ENCODE data around the gene CDK14.
A peak's percentile ranks its signal among the peaks of the same experiment; 100 is the strongest.

The CDK14 gene

DNA sequence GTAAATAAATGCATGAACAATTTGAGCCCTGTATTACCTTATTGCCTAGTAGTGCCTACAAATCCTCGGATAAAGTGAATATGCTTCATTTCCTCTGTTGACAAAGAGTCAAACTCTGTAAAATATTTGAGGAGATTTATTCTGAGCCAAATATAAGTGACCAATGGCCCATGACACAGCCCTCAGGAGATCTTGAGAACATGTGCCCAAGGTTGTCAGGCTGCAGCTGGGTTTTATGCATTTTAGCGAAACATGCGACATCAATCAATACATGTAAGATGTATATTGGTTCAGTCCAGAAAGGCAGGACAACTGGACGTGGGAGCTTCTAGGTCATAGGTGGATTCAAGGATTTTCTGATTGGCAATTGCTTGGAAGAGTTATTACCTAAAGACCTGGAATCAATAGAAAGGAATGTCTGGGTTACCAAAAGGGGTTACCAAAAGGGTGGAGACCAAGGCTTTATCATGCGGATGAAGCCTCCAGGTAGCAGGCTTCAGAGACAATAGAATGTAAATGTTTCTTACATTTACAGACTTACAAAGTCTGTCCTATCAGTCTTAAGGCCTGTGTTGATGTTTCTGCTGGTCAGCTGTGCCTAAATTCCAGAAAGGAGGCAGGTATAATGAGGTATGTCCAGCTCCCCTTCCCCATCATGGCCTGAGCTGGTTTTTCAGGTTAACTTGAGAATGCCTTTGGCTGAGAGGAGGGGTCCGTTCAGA, 448.0 kb downstream of the CDK14 start:
- Histone ChIP-seq H3K36me3 (ENCODE audit: control insufficient read depth, insufficient read depth, low read length) (no peaks in the 10 kb centered on the region), H3K4me1 (ENCODE audit: control insufficient read depth, insufficient read depth, low read length) (peaks cover 29% of the 10 kb centered on the region), H3K9me3 (ENCODE audit: control insufficient read depth, insufficient read depth, low read length) (no peaks in the 10 kb centered on the region), H3K9ac (ENCODE audit: low read depth, low read length) (no peak overlapping the region), H3K4me3 (ENCODE audit: low read depth, low read length) (peak overlapping the region; percentile 6), H3K27me3 (ENCODE audit: control insufficient read depth, insufficient read depth, low read length) (no peaks in the 10 kb centered on the region)

DNA sequence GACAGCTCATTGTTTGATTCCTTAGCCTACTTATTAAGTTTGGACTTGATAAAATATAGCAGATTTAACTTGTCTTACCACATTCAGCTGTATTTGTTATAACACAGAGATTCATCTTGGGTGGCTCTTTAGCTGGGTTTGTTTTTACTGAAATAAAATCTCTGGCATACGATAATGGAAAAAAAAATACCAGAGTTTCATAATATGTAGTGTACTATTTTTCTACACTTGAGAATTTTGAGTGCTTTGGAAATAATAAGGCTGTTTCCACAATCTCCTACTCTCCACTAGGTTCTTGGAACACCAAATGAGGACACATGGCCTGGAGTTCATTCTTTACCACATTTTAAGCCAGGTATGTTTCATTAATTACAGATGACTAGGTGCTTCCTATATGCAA, 449.5 kb downstream of the CDK14 start:
- H3K9ac ChIP-seq (ENCODE audit: low read depth, low read length), result no peak overlapping the region
- peaks cover 14% of the 10 kb centered on the region for H3K27me3 ChIP-seq (ENCODE audit: control insufficient read depth, insufficient read depth, low read length)

DNA sequence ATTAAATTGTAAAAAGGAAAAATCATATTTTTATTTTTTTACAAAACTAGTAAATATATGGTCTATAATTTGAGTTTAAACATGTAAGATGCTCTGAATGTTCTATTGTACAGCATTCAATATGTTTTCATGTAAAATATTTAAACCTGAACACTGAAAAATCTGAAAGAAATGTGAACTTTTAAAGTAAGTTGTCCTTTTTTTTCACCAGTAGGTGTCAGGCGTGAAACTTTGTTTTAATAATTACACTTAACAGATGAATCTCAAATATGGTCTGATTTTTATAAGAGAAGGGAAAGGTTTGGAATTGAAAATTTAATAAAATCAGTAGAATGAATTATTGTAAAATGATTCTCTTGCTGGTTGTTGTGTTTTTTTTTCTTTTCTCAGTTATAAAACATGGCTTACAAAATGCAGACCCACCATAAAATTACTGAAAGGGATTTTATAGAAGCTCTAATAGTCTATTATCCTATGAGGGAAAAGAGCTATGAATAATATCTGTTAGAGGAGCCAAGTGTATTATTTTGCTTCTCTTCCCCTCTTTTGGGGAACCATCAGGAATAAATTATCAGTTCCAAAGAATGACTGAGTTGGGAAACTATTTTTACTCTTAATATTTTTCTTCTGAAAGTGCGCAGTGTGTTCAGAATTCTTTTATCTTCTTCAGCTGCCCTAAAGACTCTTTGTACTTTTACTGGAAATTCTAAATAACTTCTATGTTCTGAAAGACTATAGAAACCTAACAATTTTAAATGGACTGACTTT, 450.4 kb downstream of the CDK14 start:
- Histone ChIP-seq H3K9ac (ENCODE audit: low read depth, low read length) (no peak overlapping the region), H3K36me3 (ENCODE audit: control insufficient read depth, insufficient read depth, low read length) (no peaks in the 10 kb centered on the region), H3K4me3 (ENCODE audit: low read depth, low read length) (no peak overlapping the region), H3K9me3 (ENCODE audit: control insufficient read depth, insufficient read depth, low read length) (no peaks in the 10 kb centered on the region), H3K27me3 (ENCODE audit: control insufficient read depth, insufficient read depth, low read length) (peaks cover 23% of the 10 kb centered on the region), H3K4me1 (ENCODE audit: control insufficient read depth, insufficient read depth, low read length) (peaks cover 29% of the 10 kb centered on the region)

More for the DNA sequence above, 449.5 kb downstream of the CDK14 start:
- H3K4me3 ChIP-seq (ENCODE audit: low read depth, low read length), result no peak overlapping the region
- H3K9me3 ChIP-seq (ENCODE audit: control insufficient read depth, insufficient read depth, low read length), result no peaks in the 10 kb centered on the region
- no peaks in the 10 kb centered on the region for H3K36me3 ChIP-seq (ENCODE audit: control insufficient read depth, insufficient read depth, low read length)
- peaks cover 29% of the 10 kb centered on the region for H3K4me1 ChIP-seq (ENCODE audit: control insufficient read depth, insufficient read depth, low read length)

DNA sequence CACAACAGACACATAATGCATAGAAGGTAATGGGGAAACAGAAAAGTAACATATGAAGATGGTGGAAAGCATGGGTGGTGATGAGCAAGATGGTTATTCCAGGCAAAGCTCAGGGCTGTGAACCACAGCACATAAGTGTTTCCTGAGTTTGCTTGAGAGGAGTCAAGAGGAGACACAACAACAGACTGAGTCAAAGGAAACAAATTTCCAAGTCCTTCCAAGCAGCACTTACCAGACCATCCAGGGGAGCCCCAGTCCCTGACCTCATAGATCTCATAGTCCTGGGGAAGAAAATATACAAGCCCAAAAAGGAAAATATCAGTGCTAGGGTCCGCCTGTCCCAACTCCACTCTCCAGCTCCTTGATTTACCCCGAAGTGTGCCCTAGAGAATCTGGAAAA, 451.5 kb downstream of the CDK14 start:
- no peak overlapping the region for H3K4me3 ChIP-seq (ENCODE audit: low read depth, low read length)
- no peaks in the 10 kb centered on the region for H3K9me3 ChIP-seq (ENCODE audit: control insufficient read depth, insufficient read depth, low read length)
- no peak overlapping the region for H3K9ac ChIP-seq (ENCODE audit: low read depth, low read length)
- H3K4me1 ChIP-seq (ENCODE audit: control insufficient read depth, insufficient read depth, low read length), result peaks cover 21% of the 10 kb centered on the region
- H3K27me3 ChIP-seq (ENCODE audit: control insufficient read depth, insufficient read depth, low read length), result peaks cover 35% of the 10 kb centered on the region
- no peaks in the 10 kb centered on the region for H3K36me3 ChIP-seq (ENCODE audit: control insufficient read depth, insufficient read depth, low read length)

DNA sequence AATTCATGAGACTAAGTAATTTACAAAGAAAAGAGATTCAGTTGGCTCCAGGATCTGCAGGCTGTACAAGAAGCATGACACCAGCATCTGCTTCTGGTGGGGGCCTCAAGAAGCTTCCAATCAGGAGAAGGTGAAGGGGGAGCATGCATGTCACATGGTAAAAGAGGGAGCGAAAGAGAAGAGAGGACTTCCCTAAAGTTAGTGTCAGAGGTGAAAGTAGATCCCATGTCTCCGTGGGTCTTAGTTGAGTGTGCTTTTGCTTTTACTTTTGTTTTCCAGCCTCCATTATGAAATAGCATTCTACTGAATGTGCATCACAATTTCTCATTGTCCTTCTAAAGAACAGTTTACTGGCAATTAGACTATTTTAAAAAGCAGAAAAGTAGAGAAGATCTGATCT, 454.6 kb downstream of the CDK14 start:
- H3K9me3 ChIP-seq (ENCODE audit: control insufficient read depth, insufficient read depth, low read length), result no peaks in the 10 kb centered on the region
- no peaks in the 10 kb centered on the region for H3K4me1 ChIP-seq (ENCODE audit: control insufficient read depth, insufficient read depth, low read length)
- peaks cover 51% of the 10 kb centered on the region for H3K27me3 ChIP-seq (ENCODE audit: control insufficient read depth, insufficient read depth, low read length)
- no peak overlapping the region for H3K4me3 ChIP-seq (ENCODE audit: low read depth, low read length)
- H3K36me3 ChIP-seq (ENCODE audit: control insufficient read depth, insufficient read depth, low read length), result no peaks in the 10 kb centered on the region
- no peak overlapping the region for H3K9ac ChIP-seq (ENCODE audit: low read depth, low read length)

DNA sequence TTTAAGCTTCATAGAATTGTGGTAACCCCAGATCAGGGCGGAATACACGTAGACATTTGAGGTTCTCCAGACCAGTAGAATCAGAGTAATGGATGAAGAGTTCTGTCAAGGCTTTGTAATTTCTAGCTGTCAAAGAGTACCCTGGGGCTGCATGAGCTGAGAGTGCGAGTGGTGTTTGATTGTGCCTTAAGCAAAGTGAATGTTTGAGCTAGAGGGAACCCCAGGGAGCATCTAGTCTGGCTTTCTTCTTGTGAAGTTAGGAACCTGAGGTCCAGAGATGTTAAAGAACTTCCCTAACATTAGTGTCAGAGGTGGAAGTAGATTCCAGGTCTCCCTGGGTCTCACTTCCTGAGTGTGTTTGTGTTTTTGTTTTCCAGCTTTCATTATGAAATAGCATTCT, 455.8 kb downstream of the CDK14 start:
- H3K27me3 ChIP-seq (ENCODE audit: control insufficient read depth, insufficient read depth, low read length), result peaks cover 51% of the 10 kb centered on the region
- no peak overlapping the region for H3K4me3 ChIP-seq (ENCODE audit: low read depth, low read length)
- no peaks in the 10 kb centered on the region for H3K36me3 ChIP-seq (ENCODE audit: control insufficient read depth, insufficient read depth, low read length)
- no peaks in the 10 kb centered on the region for H3K9me3 ChIP-seq (ENCODE audit: control insufficient read depth, insufficient read depth, low read length)
- H3K9ac ChIP-seq (ENCODE audit: low read depth, low read length), result no peak overlapping the region
- H3K4me1 ChIP-seq (ENCODE audit: control insufficient read depth, insufficient read depth, low read length), result no peaks in the 10 kb centered on the region

DNA sequence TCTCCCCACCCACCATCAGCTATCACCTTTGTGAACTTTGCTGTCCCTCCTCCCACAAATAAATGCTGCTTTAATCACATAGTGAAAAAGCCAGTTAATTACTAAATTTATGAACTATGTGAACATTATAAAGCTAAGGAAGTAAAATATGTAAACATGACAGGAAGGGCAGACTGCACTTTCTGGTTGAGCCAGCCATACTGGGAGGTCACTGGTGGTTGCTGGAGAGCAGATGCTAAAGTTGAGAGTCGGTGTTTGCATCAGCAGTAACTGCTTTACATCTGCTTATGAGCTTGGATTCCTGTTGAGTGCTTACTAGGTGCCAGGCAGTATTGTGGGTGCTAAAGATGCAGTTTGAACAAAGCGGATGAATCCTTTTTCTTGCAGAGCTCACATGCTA, 458.3 kb downstream of the CDK14 start:
- Histone ChIP-seq H3K27me3 (ENCODE audit: control insufficient read depth, insufficient read depth, low read length) (peaks cover 49% of the 10 kb centered on the region), H3K4me3 (ENCODE audit: low read depth, low read length) (no peak overlapping the region), H3K4me1 (ENCODE audit: control insufficient read depth, insufficient read depth, low read length) (no peaks in the 10 kb centered on the region)

DNA sequence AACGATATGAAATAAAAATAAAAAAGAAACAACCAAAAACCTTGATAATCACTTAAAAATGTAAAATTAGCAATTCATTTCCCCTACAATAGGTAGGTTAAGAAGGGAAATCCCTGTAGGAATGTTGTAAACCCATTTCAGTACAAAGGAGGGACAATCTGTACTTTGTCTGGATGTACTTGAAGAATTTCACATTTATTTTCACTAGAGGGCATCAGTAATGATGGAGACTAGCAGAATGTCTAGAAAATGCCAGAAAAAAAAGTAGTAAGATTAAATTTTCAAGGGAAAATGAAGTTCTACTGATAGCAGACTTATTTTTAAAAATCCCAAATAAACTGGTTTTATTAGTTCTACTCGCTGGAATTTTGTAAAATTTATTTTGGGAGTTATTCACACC, 459.1 kb downstream of the CDK14 start:
- H3K4me3 ChIP-seq (ENCODE audit: low read depth, low read length), result no peak overlapping the region
- H3K9me3 ChIP-seq (ENCODE audit: control insufficient read depth, insufficient read depth, low read length), result no peaks in the 10 kb centered on the region
- H3K36me3 ChIP-seq (ENCODE audit: control insufficient read depth, insufficient read depth, low read length), result no peaks in the 10 kb centered on the region
- peaks cover 40% of the 10 kb centered on the region for H3K27me3 ChIP-seq (ENCODE audit: control insufficient read depth, insufficient read depth, low read length)
- H3K9ac ChIP-seq (ENCODE audit: low read depth, low read length), result no peak overlapping the region
- no peaks in the 10 kb centered on the region for H3K4me1 ChIP-seq (ENCODE audit: control insufficient read depth, insufficient read depth, low read length)

More for the DNA sequence above, 458.3 kb downstream of the CDK14 start:
- H3K36me3 ChIP-seq (ENCODE audit: control insufficient read depth, insufficient read depth, low read length), result no peaks in the 10 kb centered on the region
- H3K9ac ChIP-seq (ENCODE audit: low read depth, low read length), result no peak overlapping the region
- H3K9me3 ChIP-seq (ENCODE audit: control insufficient read depth, insufficient read depth, low read length), result no peaks in the 10 kb centered on the region

DNA sequence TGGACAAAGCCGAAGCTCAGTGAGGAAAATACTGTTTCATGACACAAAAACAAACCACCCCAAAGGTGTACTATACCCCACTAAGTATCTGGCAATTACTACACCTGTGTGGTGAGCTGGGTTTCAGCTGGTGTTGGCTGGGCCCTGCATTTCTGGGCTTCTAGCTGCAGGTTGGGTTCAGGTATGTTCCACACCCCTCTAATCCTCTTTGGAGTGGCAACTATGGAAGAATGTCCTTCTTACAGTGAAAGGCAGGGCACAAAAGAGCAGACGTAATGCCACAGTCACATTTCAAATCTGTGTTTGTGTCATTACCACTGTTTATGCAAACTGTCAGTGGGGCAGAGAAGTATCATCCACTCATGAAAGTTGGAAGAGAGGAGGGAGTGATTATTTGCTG, 466.6 kb downstream of the CDK14 start:
- H3K27me3 ChIP-seq (ENCODE audit: control insufficient read depth, insufficient read depth, low read length), result no peaks in the 10 kb centered on the region
- H3K4me1 ChIP-seq (ENCODE audit: control insufficient read depth, insufficient read depth, low read length), result no peaks in the 10 kb centered on the region
- no peaks in the 10 kb centered on the region for H3K9me3 ChIP-seq (ENCODE audit: control insufficient read depth, insufficient read depth, low read length)
- no peaks in the 10 kb centered on the region for H3K36me3 ChIP-seq (ENCODE audit: control insufficient read depth, insufficient read depth, low read length)
- no peak overlapping the region for H3K9ac ChIP-seq (ENCODE audit: low read depth, low read length)
- no peak overlapping the region for H3K4me3 ChIP-seq (ENCODE audit: low read depth, low read length)

DNA sequence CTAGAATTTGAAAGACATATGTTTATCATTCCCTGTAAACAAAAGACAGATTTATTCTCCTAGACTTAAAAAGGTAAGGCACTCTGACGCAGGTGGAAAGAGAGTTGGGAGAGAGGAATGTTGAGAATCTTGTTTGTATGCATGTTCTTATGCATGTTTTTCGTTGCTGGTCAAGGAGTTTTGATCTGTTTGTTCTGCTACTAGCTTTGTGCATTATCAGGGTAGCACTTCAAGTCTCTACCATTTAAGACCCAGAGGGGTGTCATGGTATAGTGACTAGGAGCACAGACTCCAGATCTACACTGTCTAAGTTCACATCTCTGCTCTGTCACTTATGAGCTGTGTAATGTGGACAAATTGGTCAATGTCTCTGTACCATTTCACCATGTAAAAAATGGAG, 467.9 kb downstream of the CDK14 start:
- H3K9ac ChIP-seq (ENCODE audit: low read depth, low read length), result no peak overlapping the region
- H3K4me3 ChIP-seq (ENCODE audit: low read depth, low read length), result no peak overlapping the region
- H3K4me1 ChIP-seq (ENCODE audit: control insufficient read depth, insufficient read depth, low read length), result no peaks in the 10 kb centered on the region
- no peaks in the 10 kb centered on the region for H3K9me3 ChIP-seq (ENCODE audit: control insufficient read depth, insufficient read depth, low read length)
- no peaks in the 10 kb centered on the region for H3K36me3 ChIP-seq (ENCODE audit: control insufficient read depth, insufficient read depth, low read length)
- H3K27me3 ChIP-seq (ENCODE audit: control insufficient read depth, insufficient read depth, low read length), result no peaks in the 10 kb centered on the region

DNA sequence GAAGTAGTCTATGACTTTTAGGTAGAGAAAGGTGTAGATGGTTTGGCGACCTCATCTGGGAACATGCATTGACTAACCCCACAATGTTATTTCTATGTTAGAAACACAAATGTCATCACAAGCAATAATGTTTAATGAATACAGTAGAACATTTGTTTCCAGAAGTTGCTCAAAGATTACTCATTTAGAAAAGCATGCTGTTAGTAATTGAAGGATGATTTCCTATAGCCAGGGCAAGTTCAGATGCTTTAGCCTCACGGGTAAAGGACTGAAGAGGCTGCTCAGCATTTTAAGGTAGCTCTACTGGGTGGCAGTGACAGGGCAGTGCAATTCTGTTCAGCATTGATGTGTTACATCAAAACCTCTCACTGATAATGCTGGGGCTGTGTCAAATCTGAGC, 468.8 kb downstream of the CDK14 start:
- no peaks in the 10 kb centered on the region for H3K4me1 ChIP-seq (ENCODE audit: control insufficient read depth, insufficient read depth, low read length)
- H3K27me3 ChIP-seq (ENCODE audit: control insufficient read depth, insufficient read depth, low read length), result no peaks in the 10 kb centered on the region
- no peak overlapping the region for H3K9ac ChIP-seq (ENCODE audit: low read depth, low read length)
- H3K36me3 ChIP-seq (ENCODE audit: control insufficient read depth, insufficient read depth, low read length), result no peaks in the 10 kb centered on the region
- H3K4me3 ChIP-seq (ENCODE audit: low read depth, low read length), result no peak overlapping the region
- no peaks in the 10 kb centered on the region for H3K9me3 ChIP-seq (ENCODE audit: control insufficient read depth, insufficient read depth, low read length)

DNA sequence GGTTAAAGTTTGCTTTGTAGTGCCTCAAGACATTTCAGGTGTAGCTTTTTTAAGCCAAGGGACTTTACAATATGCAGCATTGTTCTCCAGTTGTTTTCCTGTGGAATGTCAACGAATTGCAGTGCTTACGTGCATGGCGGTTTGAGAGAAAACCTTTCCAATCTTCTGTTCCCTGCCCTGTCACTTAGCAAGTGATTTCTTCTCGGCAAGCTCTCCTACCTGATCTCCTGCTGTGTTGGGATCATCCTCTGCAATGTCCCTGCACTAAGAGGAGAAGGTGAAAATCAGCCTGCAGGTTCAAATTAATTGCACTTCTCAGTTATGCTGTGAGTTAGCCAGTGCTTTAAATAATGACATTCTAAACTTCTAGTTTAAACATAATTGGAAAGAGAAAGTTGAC, 470.5 kb downstream of the CDK14 start:
- no peaks in the 10 kb centered on the region for H3K27me3 ChIP-seq (ENCODE audit: control insufficient read depth, insufficient read depth, low read length)

More for the DNA sequence above, 470.5 kb downstream of the CDK14 start:
- no peaks in the 10 kb centered on the region for H3K36me3 ChIP-seq (ENCODE audit: control insufficient read depth, insufficient read depth, low read length)
- no peak overlapping the region for H3K9ac ChIP-seq (ENCODE audit: low read depth, low read length)
- H3K9me3 ChIP-seq (ENCODE audit: control insufficient read depth, insufficient read depth, low read length), result no peaks in the 10 kb centered on the region
- no peak overlapping the region for H3K4me3 ChIP-seq (ENCODE audit: low read depth, low read length)
- no peaks in the 10 kb centered on the region for H3K4me1 ChIP-seq (ENCODE audit: control insufficient read depth, insufficient read depth, low read length)

Measured in iPS-15b (cell line).